Myocyte (in vitro differentiated cells): Measurements from ENCODE around the gene SCAPER. TPM values are rescaled to one million over a fixed set of nuclear protein-coding genes. Genes with fewer than 3 reads are reported as not detected.
"Not testable (repeated sequence)": the region's sequence is repeated elsewhere in the genome, so short reads cannot be mapped to it uniquely, and the experiment has no call there.

ENCODE experiments used
- DNase-seq: peaks from one replicate; pipeline ENCODE4 v3.0.0-alpha.2; 2012; ENCODE audit warnings: low read depth
- total RNA-seq: library from RNA; depleted of rRNA; stranded (reverse); fragments of >200 nt; gene quantifications from 2 replicates; pipeline ENCODE4 v1.2.3, GENCODE V29; 2014

The SCAPER gene
- total RNA-seq, 1 donor from 2014 or later = 22.0 TPM

GRCh38 chr15:76916369-76916768 is 11.2 kb upstream of the SCAPER start:
- no peak for DNase-seq

GRCh38 chr15:76913737-76914136 is 8.6 kb upstream of the SCAPER start:
- DNase-seq = no peak

- no peak for DNase-seq
Measured at GRCh38 chr15:76912430-76912829, 7.3 kb upstream of the SCAPER start.

GRCh38 chr15:76905855-76906254 is 715 bp upstream of the SCAPER start:
- no peak for DNase-seq

GRCh38 chr15:76904461-76905012 is 603 bp downstream of the SCAPER start:
- DNase-seq = peak; percentile 65

GRCh38 chr15:76903251-76903681 is 1.9 kb downstream of the SCAPER start:
- DNase-seq = peak; percentile 22

GRCh38 chr15:76901965-76902364 is 3.2 kb downstream of the SCAPER start:
- DNase-seq = no peak

GRCh38 chr15:76899931-76900310 is 5.2 kb downstream of the SCAPER start:
- DNase-seq = not testable (repeated sequence)

- DNase-seq = not testable (repeated sequence)
Measured at GRCh38 chr15:76899176-76899930, 5.8 kb downstream of the SCAPER start.

GRCh38 chr15:76898102-76898501 is 7.0 kb downstream of the SCAPER start:
- no peak for DNase-seq

GRCh38 chr15:76894174-76894573 is 11.0 kb downstream of the SCAPER start:
- no peak for DNase-seq

- not testable (repeated sequence) for DNase-seq
Measured at GRCh38 chr15:76892836-76893235, 12.3 kb downstream of the SCAPER start.

GRCh38 chr15:76887280-76888141 is 17.6 kb downstream of the SCAPER start:
- not testable (repeated sequence) for DNase-seq

GRCh38 chr15:76885212-76885611 is 19.9 kb downstream of the SCAPER start:
- no peak for DNase-seq

GRCh38 chr15:76875911-76876310 is 29.2 kb downstream of the SCAPER start:
- DNase-seq = no peak

GRCh38 chr15:76873066-76873465 is 32.1 kb downstream of the SCAPER start:
- DNase-seq = not testable (repeated sequence)

- no peak for DNase-seq
Measured at GRCh38 chr15:76871930-76872329, 33.2 kb downstream of the SCAPER start.

GRCh38 chr15:76868740-76869139 is 36.4 kb downstream of the SCAPER start:
- DNase-seq = no peak

- DNase-seq = peak; percentile 54
Measured at GRCh38 chr15:76866716-76867321, 38.3 kb downstream of the SCAPER start.

GRCh38 chr15:76866008-76866407 is 39.1 kb downstream of the SCAPER start:
- no peak for DNase-seq

- no peak for DNase-seq
Measured at GRCh38 chr15:76865548-76865991, 39.6 kb downstream of the SCAPER start.
